Stimulated activated CD8-positive, alpha-beta memory T cell treated with anti-CD3 and anti-CD28 coated beads, Interleukin-4, amount 100 ng/mL, for 48 hours (primary cell): ENCODE measurements around the gene GSTM2.
A peak's percentile ranks its signal among the peaks of the same experiment; 100 is the strongest.

ENCODE experiments used
- DNase-seq: peaks from one replicate; pipeline ENCODE4 v3.0.0-alpha.2; 2020

The GSTM2 gene

DNA sequence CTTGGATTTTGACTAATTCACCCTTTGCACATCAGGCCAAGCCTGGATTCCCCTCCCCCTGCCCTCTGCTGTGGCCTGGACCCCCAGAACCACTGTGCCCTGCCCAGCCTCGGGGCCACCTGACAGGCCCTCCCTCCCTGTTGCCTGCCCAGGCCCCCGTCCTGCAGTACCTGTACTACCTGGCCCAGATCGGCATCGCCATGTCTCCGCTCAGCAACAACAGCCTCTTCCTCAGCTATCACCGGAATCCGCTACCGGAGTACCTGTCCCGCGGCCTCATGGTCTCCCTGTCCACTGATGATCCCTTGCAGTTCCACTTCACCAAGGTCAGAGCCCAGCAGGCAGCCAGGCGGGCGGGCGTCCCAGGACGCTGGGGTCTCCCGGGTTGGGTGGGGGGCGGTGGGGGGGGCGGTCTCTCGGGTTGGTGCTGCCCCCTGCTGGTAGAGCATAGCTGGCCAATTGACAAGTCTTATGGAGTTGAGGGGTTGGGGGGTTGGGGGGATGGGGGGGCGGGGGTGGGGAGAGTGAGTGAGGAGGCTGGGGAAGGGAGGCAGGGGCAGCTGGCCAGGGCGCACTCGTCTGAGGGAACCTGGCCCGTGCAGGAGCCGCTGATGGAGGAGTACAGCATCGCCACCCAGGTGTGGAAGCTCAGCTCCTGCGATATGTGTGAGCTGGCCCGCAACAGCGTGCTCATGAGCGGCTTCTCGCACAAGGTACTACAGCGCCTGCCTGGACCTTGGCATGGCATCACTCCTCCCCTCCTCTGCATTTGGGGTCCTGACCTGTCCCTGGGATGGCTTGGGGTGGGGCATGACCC is 37.6 kb upstream of the GSTM2 start:
- peak; percentile 70 for DNase-seq

- peak; percentile 20 for DNase-seq
Measured at GRCh38 chr1:109630898-109631512, 36.9 kb upstream of the GSTM2 start.

GRCh38 chr1:109631513-109632505 is 36.0 kb upstream of the GSTM2 start:
- peak; percentile 17 for DNase-seq

DNA sequence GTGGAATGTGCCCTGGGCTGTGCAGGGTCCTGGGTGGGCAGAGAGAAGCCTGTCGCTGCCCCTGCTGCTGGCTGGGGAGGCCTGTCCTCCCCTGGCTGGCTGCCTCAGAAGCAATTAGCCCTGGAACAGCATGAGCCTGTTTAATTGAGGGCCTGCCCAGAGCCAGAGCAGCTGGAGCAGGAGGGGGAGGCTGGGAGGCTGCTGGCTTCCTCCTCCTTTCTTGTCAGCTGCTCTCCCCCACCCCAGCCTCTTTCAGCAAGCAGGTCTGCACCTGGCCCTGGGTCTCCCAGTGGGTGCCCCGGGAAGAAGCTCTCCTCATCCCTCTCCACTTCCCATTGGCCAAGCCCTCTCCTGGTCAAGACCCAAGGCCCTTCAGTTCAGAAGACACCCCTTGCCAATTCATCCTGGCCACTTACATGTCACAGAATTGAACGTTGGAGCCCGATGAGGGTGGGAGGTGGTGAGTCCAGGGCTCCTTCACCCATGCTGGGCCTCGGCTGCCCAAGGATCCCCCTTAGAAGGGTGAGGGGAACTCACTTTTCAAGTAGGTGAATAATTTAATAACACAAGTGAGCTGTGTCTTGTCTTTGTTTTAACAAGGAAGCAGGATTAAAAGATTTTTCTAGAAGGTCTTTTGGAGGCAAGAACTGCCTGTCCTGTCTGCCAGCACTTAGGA is 35.0 kb upstream of the GSTM2 start:
- DNase-seq: peak; percentile 17

GRCh38 chr1:109634292-109634691 is 33.6 kb upstream of the GSTM2 start:
- DNase-seq: peak; percentile 23

- DNase-seq: peak; percentile 30
Measured at GRCh38 chr1:109634771-109635750, 32.8 kb upstream of the GSTM2 start.

GRCh38 chr1:109635862-109636200 is 32.0 kb upstream of the GSTM2 start:
- DNase-seq: peak; percentile 16

DNA sequence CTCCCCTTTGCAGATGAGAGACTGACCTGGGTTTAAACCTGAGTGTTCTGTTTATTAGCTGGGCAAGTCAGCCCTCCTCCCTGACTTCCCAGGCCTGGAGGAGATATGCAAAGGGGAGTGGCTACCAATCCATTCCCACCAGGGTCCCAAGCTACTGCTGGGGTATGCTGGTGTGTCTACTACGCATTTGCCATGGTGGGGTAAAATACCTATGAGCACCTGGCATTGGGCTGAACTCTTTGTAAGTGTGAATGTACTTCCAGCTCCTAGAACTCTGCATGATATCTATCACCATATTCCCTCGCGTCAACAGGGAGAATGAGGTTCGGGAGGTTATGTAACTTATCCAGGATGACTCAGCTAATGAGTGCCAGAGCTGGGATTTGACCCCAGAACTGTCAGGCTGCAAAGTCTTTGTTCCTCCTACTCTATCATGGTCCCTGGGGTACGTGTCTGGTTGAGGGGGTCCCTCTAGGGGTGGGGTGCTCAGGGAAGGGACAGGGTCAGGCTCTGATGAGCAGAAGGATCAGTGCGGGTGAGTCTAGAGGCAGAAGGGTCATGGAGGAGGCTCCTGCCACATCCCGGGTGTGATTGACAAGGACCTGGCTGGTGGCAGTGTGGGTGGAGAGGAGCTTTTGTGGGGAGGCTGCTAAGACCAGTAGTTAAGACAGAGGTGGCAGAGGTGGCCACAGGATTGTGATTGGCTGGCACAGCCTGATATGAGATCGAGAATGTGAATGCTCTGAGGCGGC is 31.5 kb upstream of the GSTM2 start:
- DNase-seq: peak; percentile 17

- no peak for DNase-seq
Measured at GRCh38 chr1:109637446-109637845, 30.4 kb upstream of the GSTM2 start.

GRCh38 chr1:109639063-109639840 is 28.6 kb upstream of the GSTM2 start:
- DNase-seq: no peak

DNA sequence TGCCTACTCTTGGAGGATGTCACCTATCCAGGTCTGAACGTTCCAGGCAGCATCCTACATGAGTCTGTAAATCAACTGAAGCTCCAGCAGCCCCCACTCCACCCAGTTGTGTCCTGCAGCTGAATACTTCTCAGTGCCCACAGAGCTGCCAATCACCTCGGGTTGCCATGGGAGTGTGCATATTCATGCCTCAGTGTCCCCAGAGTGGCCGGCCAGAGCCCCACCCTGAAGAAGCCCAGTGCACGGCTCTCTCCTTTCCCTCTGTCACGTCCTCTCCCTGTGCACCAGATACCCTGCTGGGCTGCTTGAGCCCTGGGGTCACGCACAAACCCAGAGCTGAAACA is 28.0 kb upstream of the GSTM2 start:
- no peak for DNase-seq

DNA sequence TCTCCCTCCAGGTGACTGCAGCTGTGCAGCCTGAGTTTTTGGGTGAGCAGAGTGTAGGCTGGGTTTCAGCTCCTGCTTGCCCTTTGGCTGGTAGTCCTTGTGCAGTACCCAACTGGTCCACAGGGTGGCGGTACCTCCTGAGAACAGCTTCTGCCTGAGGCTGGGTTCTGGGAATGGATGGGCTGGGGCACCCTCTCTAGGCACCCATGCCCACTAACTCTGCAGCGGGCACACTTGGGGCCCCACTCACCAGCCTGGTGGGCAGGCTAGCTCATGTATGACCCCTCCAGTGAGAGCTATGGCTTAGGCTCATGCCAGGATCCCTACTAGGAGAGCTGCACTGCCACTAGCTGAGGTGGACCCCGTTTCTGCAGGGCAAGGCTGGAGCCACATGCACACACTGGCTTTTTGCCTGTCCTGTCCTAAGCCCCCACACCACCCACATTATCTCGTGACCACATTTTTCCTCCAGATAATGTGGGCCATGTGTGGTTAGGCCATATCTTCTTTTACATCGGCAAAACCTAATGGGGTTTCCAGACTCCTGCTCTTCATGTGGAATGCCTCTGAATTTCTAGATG is 27.5 kb upstream of the GSTM2 start:
- DNase-seq: peak; percentile 100

GRCh38 chr1:109641078-109641740 is 26.6 kb upstream of the GSTM2 start:
- no peak for DNase-seq

DNA sequence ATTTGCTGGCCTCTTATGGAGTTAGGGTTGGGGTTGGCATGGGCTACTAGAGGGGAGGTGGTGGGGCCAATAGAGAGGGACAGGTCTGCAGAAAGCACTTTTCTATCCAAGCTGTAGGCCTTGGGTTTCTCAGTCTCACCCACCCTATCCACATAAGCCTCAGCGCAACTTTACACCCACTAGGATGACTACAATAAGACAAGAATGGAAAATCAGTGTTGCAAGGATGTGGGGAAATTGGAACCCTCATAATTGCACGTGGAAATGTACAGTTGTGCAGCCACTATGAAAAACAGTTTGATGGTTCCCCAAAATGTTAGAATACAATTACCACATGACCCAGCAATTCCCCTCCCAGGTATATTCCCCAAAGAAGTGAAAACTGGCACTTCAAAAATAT is 26.0 kb upstream of the GSTM2 start:
- DNase-seq: no peak

GRCh38 chr1:109642626-109643025 is 25.2 kb upstream of the GSTM2 start:
- no peak for DNase-seq

- DNase-seq: peak; percentile 96
Measured at GRCh38 chr1:109643385-109644230, 24.2 kb upstream of the GSTM2 start.

DNA sequence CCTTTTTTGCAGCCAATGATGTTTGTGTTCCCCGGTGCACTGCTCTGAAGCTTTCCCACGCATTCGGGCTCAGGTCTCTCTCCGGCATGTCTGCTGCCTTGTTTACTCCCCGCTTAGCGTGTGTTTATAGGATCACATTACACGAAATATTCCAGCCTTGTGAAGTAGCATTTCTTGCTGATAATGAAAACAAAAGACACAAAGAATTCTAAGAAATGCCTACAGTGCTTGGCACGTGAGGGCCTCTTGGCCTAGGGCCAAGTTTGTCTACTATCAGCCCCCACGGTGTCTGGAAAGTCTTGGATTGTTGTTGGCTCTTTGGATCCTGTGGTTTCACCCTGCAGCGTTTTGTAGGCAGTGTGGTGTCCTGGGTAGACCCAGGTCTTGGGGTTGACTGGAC is 23.2 kb upstream of the GSTM2 start:
- no peak for DNase-seq

GRCh38 chr1:109649491-109649914 is 18.4 kb upstream of the GSTM2 start:
- DNase-seq: no peak
